Measurements from ENCODE around the gene DLG2. TPM values are rescaled to one million over a fixed set of nuclear protein-coding genes. Genes with fewer than 3 reads are reported as not detected.

The DLG2 gene
- total and polyA plus RNA-seq, 2 of the 4 experiments (the other 2 are of a cell fraction), result 0.31 to 0.36 TPM

DNA sequence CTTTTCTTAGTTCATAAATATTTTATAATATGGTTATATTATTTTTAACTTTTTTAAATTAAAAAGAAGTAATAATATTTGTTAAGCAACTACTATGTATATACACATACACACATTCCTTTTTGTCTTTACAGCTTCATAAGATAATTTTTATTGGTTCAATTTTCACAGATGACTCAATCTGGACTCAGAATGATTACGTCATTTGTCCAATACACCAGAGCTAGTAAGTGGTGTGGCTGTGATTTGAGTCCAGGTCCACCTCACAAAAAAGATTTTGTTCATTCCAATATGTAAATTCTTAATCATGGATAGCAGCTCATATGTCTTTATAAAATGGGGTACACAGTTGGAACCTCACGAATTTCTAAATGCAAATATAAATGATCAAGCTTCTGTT lies 1014.5 kb downstream of the DLG2 start:
- H3K27ac ChIP-seq (ENCODE audit: insufficient read depth, low read length), result no peak overlapping the region
- no peak for ATAC-seq (ENCODE audit: low read depth)
- no peak overlapping the region for H4K8ac ChIP-seq (ENCODE audit: low read depth in 2 of 2, low read length in 2 of 2)
- H3K56ac ChIP-seq (ENCODE audit: extremely low read depth, insufficient read depth, low read length), result no peak overlapping the region
- no peaks in the 10 kb centered on the region for H3K36me3 ChIP-seq (ENCODE audit: control insufficient read depth, insufficient read depth, low read length)
- in situ Hi-C loops (cut with MboI; ENCODE audit: low sequenced_read_pairs), result no loop called here
- H2BK20ac ChIP-seq (ENCODE audit: low read depth, low read length), result no peak overlapping the region
- no peak overlapping the region for H3K23ac ChIP-seq (ENCODE audit: low read depth, low read length)
- no peaks in the 10 kb centered on the region for H3K9me3 ChIP-seq (ENCODE audit: control insufficient read depth, insufficient read depth, low read length)
- no peaks in the 10 kb centered on the region for H4K20me1 ChIP-seq (ENCODE audit: insufficient read depth, low read length)
- no peak overlapping the region for H2BK5ac ChIP-seq (ENCODE audit: low read depth, low read length, poor library complexity, severe bottlenecking)
- no peak overlapping the region for H4K91ac ChIP-seq (ENCODE audit: insufficient read depth, low read depth, low read length)
- H2AFZ ChIP-seq (replicated peaks; ENCODE audit: low read length, poor library complexity), result no peak overlapping the region
- no peak overlapping the region for H3K18ac ChIP-seq (ENCODE audit: low read depth, low read length)
- H3K9ac ChIP-seq (ENCODE audit: low read depth, low read length), result no peak overlapping the region
- no peak overlapping the region for H2BK15ac ChIP-seq (ENCODE audit: low read depth, low read length)
- no TSS peak for BruUV-seq (replicated peaks)
- no peak overlapping the region for H2AK9ac ChIP-seq (replicated peaks; ENCODE audit: low read depth, low read length, poor library complexity)
- no peak overlapping the region for H2AK5ac ChIP-seq (ENCODE audit: low read depth, low read length)
- TF ChIP-seq FOS (IDR thresholded peaks at IDR 0.05; ENCODE audit: low read depth, low read length), result no peak
- no peak for TF ChIP-seq RCOR1 (IDR thresholded peaks at IDR 0.05; ENCODE audit: insufficient replicate concordance, low read length)
- no peak for TF ChIP-seq CEBPB (IDR thresholded peaks at IDR 0.05; ENCODE audit: low read depth, low read length)
- TF ChIP-seq MXI1 (IDR thresholded peaks at IDR 0.05; ENCODE audit: borderline replicate concordance, low read depth, low read length), result no peak
- TF ChIP-seq CHD1 (IDR thresholded peaks at IDR 0.05; ENCODE audit: low read depth, low read length), result no peak
- no peak for TF ChIP-seq MAZ (IDR thresholded peaks at IDR 0.05; ENCODE audit: borderline replicate concordance, low read depth, low read length)
- TF ChIP-seq, protein P1, sequence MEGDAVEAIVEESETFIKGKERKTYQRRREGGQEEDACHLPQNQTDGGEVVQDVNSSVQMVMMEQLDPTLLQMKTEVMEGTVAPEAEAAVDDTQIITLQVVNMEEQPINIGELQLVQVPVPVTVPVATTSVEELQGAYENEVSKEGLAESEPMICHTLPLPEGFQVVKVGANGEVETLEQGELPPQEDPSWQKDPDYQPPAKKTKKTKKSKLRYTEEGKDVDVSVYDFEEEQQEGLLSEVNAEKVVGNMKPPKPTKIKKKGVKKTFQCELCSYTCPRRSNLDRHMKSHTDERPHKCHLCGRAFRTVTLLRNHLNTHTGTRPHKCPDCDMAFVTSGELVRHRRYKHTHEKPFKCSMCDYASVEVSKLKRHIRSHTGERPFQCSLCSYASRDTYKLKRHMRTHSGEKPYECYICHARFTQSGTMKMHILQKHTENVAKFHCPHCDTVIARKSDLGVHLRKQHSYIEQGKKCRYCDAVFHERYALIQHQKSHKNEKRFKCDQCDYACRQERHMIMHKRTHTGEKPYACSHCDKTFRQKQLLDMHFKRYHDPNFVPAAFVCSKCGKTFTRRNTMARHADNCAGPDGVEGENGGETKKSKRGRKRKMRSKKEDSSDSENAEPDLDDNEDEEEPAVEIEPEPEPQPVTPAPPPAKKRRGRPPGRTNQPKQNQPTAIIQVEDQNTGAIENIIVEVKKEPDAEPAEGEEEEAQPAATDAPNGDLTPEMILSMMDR (conservative IDR thresholded peaks at IDR 0.05; ENCODE audit: low read depth, low read length), result no peak
- H3K4me2 ChIP-seq (ENCODE audit: low read depth, low read length), result no peak overlapping the region
- H3K27me3 ChIP-seq (ENCODE audit: control insufficient read depth, insufficient read depth, low read length), result no peaks in the 10 kb centered on the region
- dilution Hi-C loops (cut with HindIII; ENCODE audit: low sequenced_read_pairs, unreplicated experiment), result no loop called here
- H3K4me3 ChIP-seq (ENCODE audit: insufficient read depth, low read depth, low read length), result no peak overlapping the region
- no peaks in the 10 kb centered on the region for H3K9me1 ChIP-seq (ENCODE audit: insufficient read depth, low read length)
- no peak overlapping the region for H3K4ac ChIP-seq (ENCODE audit: low read depth, low read length)
- no peak for DNase-seq
- CTCF ChIA-PET, result no interaction called here
- no peak overlapping the region for H3K14ac ChIP-seq (replicated peaks; ENCODE audit: low read depth, low read length)
- POLR2A ChIA-PET (ENCODE audit: unreplicated experiment), result no interaction called here
- no CpG with 5 or more reads among the region's 2 CpGs for WGBS, 2 experiments (ENCODE audit: extremely low coverage in 2 of 2, insufficient read length in 1 of 2)
- H2BK120ac ChIP-seq (ENCODE audit: low read depth, low read length), result no peak overlapping the region
- intact Hi-C loops (cut with micrococcal nuclease), result no loop called here
- no peaks in the 10 kb centered on the region for H3K79me1 ChIP-seq (ENCODE audit: low read depth in 1 of 2, low read length in 2 of 2)
- no peaks in the 10 kb centered on the region for H3K4me1 ChIP-seq (ENCODE audit: control insufficient read depth, insufficient read depth, low read length)
- no peak overlapping the region for H4K5ac ChIP-seq (ENCODE audit: low read depth, low read length)

Measured in IMR-90 (cell line).